Measurements from ENCODE around the gene TOLLIP.
"Not testable (repeated sequence)": the region's sequence is repeated elsewhere in the genome, so short reads cannot be mapped to it uniquely, and the experiment has no call there.

TOLLIP gene

DNA sequence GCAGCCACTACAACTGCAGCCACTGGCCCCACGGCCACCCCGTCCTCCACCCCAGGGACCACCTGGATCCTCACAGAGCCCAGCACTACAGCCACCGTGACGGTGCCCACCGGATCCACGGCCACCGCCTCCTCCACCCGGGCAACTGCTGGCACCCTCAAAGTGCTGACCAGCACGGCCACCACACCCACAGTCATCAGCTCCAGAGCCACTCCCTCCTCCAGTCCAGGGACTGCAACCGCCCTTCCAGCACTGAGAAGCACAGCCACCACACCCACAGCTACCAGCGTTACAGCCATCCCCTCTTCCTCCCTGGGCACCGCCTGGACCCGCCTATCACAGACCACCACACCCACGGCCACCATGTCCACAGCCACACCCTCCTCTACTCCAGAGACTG lies 63.1 kb downstream of the TOLLIP start:
- H3K4me2 ChIP-seq (ENCODE audit: low read length); H4K20me1 ChIP-seq (ENCODE audit: control insufficient read depth, insufficient read depth, low read depth, low read length); H3F3A ChIP-seq (ENCODE audit: control insufficient read depth, insufficient read depth); H3K4me3 ChIP-seq (ENCODE audit: low read length); H3K4me1 ChIP-seq (ENCODE audit: control insufficient read depth, low read length); H3K79me2 ChIP-seq (ENCODE audit: control insufficient read depth, low read length); H3K36me3 ChIP-seq (ENCODE audit: control insufficient read depth, low read length); H3K27me3 ChIP-seq (ENCODE audit: control insufficient read depth, low read length); H3K27ac ChIP-seq (ENCODE audit: low read depth, low read length); H3K9me2 ChIP-seq (replicated peaks; ENCODE audit: control insufficient read depth, low read length): not testable (repeated sequence)
- H3K9me3 ChIP-seq (ENCODE audit: control insufficient read depth, insufficient read depth, low read length): peaks cover 15% of the 10 kb centered on the region

- H3K27ac ChIP-seq (ENCODE audit: low read depth, low read length); H3K4me2 ChIP-seq (ENCODE audit: low read length); H3K4me3 ChIP-seq (ENCODE audit: low read length); H3F3A ChIP-seq (ENCODE audit: control insufficient read depth, insufficient read depth); H3K79me2 ChIP-seq (ENCODE audit: control insufficient read depth, low read length); H3K36me3 ChIP-seq (ENCODE audit: control insufficient read depth, low read length); H3K9me2 ChIP-seq (replicated peaks; ENCODE audit: control insufficient read depth, low read length); H3K4me1 ChIP-seq (ENCODE audit: control insufficient read depth, low read length); H3K27me3 ChIP-seq (ENCODE audit: control insufficient read depth, low read length); H4K20me1 ChIP-seq (ENCODE audit: control insufficient read depth, insufficient read depth, low read depth, low read length): not testable (repeated sequence)
- peaks cover 12% of the 10 kb centered on the region; the same call in 1 of the 2 replicates for H3K9me3 ChIP-seq (ENCODE audit: control insufficient read depth, insufficient read depth, low read length)
Measured at GRCh38 chr11:1245717-1246116, 63.7 kb downstream of the TOLLIP start.

GRCh38 chr11:1244557-1244956 lies 64.9 kb downstream of the TOLLIP start:
- H3K4me1 ChIP-seq (ENCODE audit: control insufficient read depth, low read length); H3F3A ChIP-seq (ENCODE audit: control insufficient read depth, insufficient read depth); H3K4me3 ChIP-seq (ENCODE audit: low read length); H3K9me2 ChIP-seq (replicated peaks; ENCODE audit: control insufficient read depth, low read length); H4K20me1 ChIP-seq (ENCODE audit: control insufficient read depth, insufficient read depth, low read depth, low read length); H3K79me2 ChIP-seq (ENCODE audit: control insufficient read depth, low read length); H3K27ac ChIP-seq (ENCODE audit: low read depth, low read length); H3K36me3 ChIP-seq (ENCODE audit: control insufficient read depth, low read length); H3K27me3 ChIP-seq (ENCODE audit: control insufficient read depth, low read length); H3K4me2 ChIP-seq (ENCODE audit: low read length): not testable (repeated sequence)
- H3K9me3 ChIP-seq (ENCODE audit: control insufficient read depth, insufficient read depth, low read length): peaks cover 11% of the 10 kb centered on the region; the same call in 1 of the 2 replicates

DNA sequence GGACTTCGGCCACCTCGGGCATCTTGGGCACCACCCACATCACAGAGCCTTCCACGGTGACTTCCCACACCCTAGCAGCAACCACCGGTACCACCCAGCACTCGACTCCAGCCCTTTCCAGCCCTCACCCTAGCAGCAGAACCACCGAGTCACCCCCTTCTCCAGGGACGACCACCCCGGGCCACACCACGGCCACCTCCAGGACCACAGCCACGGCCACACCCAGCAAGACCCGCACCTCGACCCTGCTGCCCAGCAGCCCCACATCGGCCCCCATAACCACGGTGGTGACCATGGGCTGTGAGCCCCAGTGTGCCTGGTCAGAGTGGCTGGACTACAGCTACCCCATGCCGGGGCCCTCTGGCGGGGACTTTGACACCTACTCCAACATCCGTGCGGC lies 65.9 kb downstream of the TOLLIP start:
- H3K9me3 ChIP-seq (ENCODE audit: control insufficient read depth, insufficient read depth, low read length): peaks cover 11% of the 10 kb centered on the region; the same call in 1 of the 2 replicates
- H3K4me1 ChIP-seq (ENCODE audit: control insufficient read depth, low read length); H4K20me1 ChIP-seq (ENCODE audit: control insufficient read depth, insufficient read depth, low read depth, low read length); H3K79me2 ChIP-seq (ENCODE audit: control insufficient read depth, low read length); H3K27ac ChIP-seq (ENCODE audit: low read depth, low read length); H3K27me3 ChIP-seq (ENCODE audit: control insufficient read depth, low read length); H3K36me3 ChIP-seq (ENCODE audit: control insufficient read depth, low read length); H3F3A ChIP-seq (ENCODE audit: control insufficient read depth, insufficient read depth); H3K4me3 ChIP-seq (ENCODE audit: low read length); H3K4me2 ChIP-seq (ENCODE audit: low read length); H3K9me2 ChIP-seq (replicated peaks; ENCODE audit: control insufficient read depth, low read length): not testable (repeated sequence)

GRCh38 chr11:1242751-1243150 lies 66.7 kb downstream of the TOLLIP start:
- H3K27ac ChIP-seq (ENCODE audit: low read depth, low read length); H3K27me3 ChIP-seq (ENCODE audit: control insufficient read depth, low read length); H3K36me3 ChIP-seq (ENCODE audit: control insufficient read depth, low read length); H4K20me1 ChIP-seq (ENCODE audit: control insufficient read depth, insufficient read depth, low read depth, low read length); H3K4me3 ChIP-seq (ENCODE audit: low read length); H3F3A ChIP-seq (ENCODE audit: control insufficient read depth, insufficient read depth); H3K4me1 ChIP-seq (ENCODE audit: control insufficient read depth, low read length); H3K9me2 ChIP-seq (replicated peaks; ENCODE audit: control insufficient read depth, low read length); H3K79me2 ChIP-seq (ENCODE audit: control insufficient read depth, low read length); H3K4me2 ChIP-seq (ENCODE audit: low read length): not testable (repeated sequence)
- H3K9me3 ChIP-seq (ENCODE audit: control insufficient read depth, insufficient read depth, low read length): peaks cover 11% of the 10 kb centered on the region; the same call in 1 of the 2 replicates

DNA sequence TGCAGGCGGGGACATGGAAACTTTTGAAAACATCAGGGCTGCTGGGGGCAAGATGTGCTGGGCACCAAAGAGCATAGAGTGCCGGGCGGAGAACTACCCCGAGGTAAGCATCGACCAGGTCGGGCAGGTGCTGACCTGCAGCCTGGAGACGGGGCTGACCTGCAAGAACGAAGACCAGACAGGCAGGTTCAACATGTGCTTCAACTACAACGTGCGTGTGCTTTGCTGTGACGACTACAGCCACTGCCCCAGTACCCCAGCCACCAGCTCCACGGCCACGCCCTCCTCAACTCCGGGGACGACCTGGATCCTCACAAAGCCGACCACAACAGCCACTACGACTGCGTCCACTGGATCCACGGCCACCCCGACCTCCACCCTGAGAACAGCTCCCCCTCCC lies 67.1 kb downstream of the TOLLIP start:
- H3K4me3 ChIP-seq (ENCODE audit: low read length): no peak overlapping the region
- no peaks in the 10 kb centered on the region for H3K9me2 ChIP-seq (replicated peaks; ENCODE audit: control insufficient read depth, low read length)
- no peaks in the 10 kb centered on the region for H3F3A ChIP-seq (ENCODE audit: control insufficient read depth, insufficient read depth)
- H3K9me3 ChIP-seq (ENCODE audit: control insufficient read depth, insufficient read depth, low read length): peaks cover 11% of the 10 kb centered on the region; the same call in 1 of the 2 replicates
- H4K20me1 ChIP-seq (ENCODE audit: control insufficient read depth, insufficient read depth, low read depth, low read length): no peaks in the 10 kb centered on the region
- H3K4me2 ChIP-seq (ENCODE audit: low read length): no peak overlapping the region
- H3K79me2 ChIP-seq (ENCODE audit: control insufficient read depth, low read length): no peaks in the 10 kb centered on the region
- no peaks in the 10 kb centered on the region for H3K36me3 ChIP-seq (ENCODE audit: control insufficient read depth, low read length)
- no peaks in the 10 kb centered on the region for H3K4me1 ChIP-seq (ENCODE audit: control insufficient read depth, low read length)
- TF ChIP-seq EZH2phosphoT487 (IDR thresholded peaks at IDR 0.05; ENCODE audit: borderline replicate concordance, low read length): no peak
- no peak for TF ChIP-seq CTCF (IDR thresholded peaks at IDR 0.05; ENCODE audit: low read depth, low read length, poor library complexity, severe bottlenecking)
- no peaks in the 10 kb centered on the region for H3K27me3 ChIP-seq (ENCODE audit: control insufficient read depth, low read length)
- H3K27ac ChIP-seq (ENCODE audit: low read depth, low read length): no peak overlapping the region

Measured in DOHH2 (cell line).